Right lobe of liver (tissue), 4 donors: Measurements from ENCODE around the gene RAB31.

ENCODE experiments used
- CTCF ChIP-seq, 4 donors: fragments of 200-600 bp in 3 of 4; fragments of 450-650 bp in 1 of 4; IDR thresholded peaks; one replicate each; pipeline versions ENCODE4 v1.5.1 to v1.8.0; 2016 to 2022; ENCODE audit warnings: antibody characterized with exemption in 4 of 4, mild to moderate bottlenecking in 2 of 4
- POLR2A ChIP-seq: fragments of 450-650 bp; IDR thresholded peaks from one replicate; pipeline ENCODE4 v1.6.1; 2017; ENCODE audit warnings: antibody characterized with exemption, mild to moderate bottlenecking
- donor health status: DM: no; HTN: no; CAD: no.
- donor health status: DM: no; HTN: no; CAD: no.
- donor health status: DM: no; HTN: yes; CAD: no.

- TF ChIP-seq POLR2A (no peak), CTCF (IDR thresholded peaks at IDR 0.05) (no peak)
Observed at GRCh38 chr18:9866627-9867026, 158.5 kb downstream of the RAB31 start.
